Cerebellar nuclear complex (tissue), 1 donor: ENCODE measurements around the gene STAT1.
A peak's percentile ranks its signal among the peaks of the same experiment; 100 is the strongest.

ENCODE experiments used
- DNase-seq, 2 experiments: peaks; one replicate each; lab custom pipeline; 2025; lab: John Stamatoyannopoulos, UW

Gene STAT1

DNA sequence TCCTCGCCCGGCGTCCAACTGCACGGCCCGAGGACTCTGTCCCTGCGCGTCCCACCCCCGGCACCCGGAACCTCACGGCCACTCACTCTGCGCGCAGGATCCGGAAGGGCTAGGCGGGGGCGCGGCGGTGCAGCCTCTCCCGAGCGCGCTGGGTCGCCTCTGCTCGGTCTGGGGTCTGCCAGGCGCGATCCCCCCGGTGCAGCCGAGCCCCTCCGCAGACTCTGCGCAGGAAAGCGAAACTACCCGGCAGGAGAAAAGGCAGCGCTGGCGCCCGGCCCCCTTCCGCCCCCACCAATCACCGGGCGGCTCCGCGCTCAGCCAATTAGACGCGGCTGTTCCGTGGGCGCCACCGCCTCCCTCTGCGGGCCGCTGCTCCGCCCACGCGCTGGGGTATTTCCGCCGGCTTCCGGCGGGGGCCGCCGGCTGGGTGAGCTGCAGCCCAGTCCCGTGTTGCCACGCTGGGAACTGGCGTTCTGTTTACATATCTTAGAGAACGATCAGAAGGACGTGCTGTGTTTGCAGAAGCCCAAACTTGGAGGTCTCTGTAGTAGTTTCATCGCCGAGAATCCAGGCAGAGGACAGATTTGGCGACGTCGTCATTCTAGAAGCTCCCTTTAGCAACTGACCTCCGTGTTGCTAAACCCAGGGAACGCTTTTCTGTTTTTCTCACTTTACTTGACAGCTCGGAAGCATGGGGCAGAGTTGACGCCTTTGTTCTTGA is at the start of gene STAT1:
STAT1 (minus strand) TSS at position 240 of the 721 bp plus-strand sequence. CDS start 4,168 bp downstream, outside the sequence.
- DNase-seq = peak in 1 of 2 experiments; percentile 70

DNA sequence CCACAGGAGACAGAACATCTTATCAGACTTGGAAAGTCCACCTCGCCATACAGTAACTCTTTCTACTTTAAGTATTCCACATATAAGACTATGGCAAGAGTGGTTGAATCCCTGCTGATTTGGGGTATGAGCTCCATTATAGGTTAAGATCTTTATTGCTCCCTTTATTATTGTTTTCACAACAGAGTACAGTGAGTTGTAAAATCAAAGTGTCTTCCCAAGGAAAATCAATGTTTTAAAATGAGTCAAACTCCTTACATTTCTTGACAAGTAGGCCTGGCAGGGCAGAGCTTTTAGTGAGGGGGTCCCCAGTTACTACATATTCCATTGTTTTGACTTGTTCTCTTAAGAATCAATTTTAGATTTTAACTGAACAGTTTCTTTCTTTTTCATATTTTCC is 49.6 kb upstream of the STAT1 start:
- DNase-seq = no peak

DNA sequence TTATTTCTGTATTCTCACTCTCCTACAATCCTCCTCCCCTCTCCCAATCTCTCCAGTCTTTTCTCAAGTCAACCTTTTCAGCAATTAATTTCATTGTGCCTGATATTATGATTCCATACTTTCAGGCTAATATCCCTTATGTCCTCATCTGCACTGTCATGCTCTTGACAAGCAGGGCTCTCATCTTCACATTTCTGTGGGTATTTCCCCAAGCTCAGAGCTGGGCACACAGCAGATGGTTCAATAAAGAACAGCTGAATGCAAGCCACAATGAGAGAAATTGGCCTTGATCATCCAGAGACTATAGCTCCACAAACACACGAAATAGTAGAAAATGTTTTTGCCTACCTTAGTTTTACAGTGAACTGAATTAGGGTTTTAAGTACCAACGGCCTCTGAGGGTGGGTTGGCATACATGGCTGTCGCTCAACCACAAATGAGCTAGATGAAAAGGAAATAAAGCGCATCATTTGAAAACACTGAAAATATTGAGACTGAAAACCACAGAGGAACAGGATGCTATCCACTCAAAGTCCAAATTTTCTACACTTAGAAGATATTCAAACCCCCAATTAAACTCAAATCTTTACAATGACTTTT is 47.5 kb upstream of the STAT1 start:
- no peak for DNase-seq

DNA sequence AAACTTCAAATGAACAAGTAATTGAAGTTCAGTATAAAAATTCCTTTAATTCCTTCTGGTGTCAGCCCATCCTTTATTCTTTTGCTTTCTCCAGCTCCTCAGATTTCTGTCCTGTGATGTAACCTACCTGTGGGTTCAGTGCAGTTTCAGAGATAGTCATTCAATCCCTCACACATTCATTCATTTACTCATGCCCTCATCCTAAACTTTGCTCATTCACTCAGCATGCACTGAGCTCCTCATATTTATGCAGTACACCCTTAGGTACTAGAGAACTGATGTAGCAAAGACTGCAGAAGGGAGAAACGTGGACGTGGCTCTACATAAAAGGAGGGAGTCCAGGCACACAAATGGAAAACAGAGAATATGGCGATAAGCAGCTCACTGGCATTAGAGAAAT is 45.3 kb upstream of the STAT1 start:
- DNase-seq = no peak

DNA sequence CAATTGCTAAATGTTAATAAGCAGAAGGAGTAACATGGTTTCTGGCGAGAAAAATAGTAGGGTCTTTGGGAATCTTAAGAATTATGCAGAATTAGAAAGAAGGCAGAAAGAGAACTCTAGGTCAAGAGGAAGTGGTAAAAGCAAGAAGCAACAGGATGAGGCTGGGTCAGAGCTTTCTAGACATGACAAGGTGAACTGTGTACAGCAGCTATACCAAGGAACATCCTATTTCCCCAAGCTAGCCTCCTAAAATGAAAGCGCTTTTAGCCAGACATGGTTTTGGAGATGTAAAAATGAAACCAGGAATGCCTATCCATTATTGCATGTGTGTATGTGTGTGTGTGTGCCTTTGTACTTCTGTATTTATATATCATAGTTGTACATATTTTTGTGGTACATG is 42.3 kb upstream of the STAT1 start:
- no peak for DNase-seq

DNA sequence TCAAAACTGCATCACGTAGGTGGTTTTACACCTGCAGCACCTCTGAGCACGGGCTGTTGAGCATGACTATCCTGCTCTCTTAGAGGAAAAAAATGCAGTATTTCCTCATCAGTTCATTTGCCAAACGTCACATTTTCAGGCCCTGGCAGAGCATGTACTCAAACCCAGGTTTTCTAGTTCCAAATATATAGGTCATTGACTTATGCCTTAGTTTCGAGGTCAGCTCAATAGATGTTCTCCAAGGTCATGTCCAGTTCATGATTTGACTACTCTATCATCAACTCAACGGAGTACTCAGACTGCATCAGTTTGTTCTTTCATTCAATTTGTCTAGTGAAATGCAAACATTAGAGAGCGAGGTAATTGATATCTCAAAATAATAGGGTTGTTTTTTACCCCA is 39.3 kb upstream of the STAT1 start:
- no peak for DNase-seq

DNA sequence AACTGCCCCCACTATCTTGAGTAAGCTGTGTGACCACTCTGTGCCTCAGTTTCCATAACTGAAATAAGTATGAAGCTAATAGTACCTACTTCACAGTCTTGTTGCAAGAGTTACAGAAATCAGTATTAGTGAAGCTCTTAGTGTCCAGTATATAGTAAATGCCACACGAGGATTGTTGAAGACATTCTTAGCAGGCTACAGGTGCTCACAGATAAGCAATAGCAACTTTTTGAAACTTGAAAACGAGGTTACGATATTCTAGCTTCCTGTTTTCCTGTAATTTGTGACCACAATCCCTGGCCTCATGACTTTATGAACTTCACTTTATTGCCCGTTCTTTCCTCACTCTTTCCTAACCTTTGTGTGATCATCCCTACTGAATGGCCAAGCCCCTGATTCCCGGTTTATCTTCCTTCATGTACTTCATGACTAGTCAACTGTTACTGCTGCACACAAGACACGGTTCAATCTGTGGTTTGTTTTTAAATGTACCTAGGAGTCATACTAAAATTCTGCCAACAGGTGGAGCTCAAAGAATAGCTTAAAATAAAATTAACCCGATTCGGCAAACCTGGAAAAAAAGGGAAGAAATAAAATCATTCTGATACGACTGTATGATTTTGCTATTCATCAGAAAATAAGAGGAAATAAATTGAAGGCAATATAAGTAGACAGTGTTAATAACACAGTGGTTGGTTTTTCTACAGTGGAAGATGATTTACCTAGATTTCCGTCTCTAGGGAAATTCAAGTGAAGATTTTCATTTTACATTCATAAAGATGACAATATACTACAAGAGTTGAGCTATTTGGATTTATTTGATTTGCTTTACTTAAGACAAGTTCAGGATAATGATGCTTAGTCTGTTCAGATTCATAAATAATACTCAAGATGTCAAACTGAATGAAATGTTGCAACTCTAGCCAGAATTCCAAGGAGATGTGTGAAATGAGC is 38.1 kb upstream of the STAT1 start:
- no peak for DNase-seq

DNA sequence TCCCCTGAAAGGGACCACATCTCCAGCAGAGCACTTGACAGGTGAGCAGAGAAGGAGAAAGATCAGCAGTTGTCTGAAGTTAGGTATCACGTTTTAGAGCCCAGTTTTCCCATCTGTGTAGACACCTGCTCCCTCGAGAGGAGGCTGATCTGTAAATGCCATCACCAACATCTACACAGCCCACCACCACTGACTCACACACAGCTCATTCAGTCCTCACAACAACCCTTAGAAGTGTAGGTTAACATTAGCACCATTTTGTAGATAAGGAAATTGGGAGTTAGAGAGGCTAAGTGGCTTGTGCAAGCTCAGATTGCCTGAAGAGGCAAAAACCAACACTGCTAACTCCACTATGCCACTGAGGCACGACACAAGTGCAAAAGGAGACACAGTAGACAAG is 37.2 kb upstream of the STAT1 start:
- DNase-seq = no peak

DNA sequence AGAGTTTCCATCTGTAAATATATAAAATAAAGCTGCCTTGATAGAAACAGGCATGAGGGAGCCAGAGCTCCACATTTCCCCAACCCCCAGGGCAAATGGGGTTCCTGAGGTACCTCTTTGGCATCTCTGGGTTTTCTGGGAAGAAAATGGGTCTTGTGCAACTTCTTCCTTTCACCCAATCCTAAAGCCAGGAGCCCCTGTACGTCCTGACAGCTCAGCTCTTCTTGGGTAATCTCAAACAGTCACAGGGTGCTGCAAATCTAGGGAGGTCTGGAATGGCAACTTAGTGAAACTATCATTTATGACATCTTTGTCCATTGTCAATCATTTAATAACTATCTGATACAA is 36.6 kb upstream of the STAT1 start:
- DNase-seq = no peak

DNA sequence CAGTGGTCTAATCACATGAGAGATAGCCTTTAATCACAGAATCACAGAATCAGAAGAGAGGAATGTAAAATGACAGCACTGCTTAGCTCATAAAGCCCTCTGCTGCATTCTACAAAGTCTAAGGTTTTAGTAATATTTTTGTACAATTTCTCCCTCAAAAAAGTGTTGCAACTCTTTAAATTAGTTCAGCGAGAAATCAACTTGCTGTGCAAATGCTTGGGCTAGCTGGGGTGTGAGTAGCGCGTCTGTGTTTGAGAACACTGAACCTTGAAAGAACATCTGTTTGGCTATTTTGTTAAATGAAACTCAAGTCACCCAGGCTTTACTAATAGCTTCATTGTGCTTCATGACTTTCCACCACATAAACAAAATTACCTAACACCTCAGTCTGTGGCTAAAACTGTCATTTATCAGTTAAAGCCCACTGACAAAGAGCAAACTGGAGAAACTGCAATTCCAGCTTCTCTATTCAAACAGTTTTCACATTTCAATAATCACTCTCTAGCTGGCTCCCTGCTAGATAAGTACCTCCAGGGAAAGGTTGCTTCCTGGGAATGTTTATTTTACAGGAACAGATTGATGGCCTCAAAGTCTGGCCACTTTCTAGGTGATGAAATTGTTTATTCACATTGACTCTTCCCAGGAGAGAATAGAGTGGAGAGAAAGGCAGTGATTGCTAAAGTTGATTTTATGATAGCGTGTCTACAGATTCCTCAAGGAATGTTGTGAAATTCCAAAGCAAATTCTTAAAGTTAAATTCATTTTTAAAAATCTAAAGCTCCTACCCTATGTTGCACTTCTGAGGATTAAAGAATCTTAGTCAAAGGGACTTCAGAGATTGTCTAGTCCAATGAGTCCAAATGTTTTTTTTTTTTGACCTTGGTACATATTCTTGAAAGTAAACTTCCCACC is 36.0 kb upstream of the STAT1 start:
- no peak for DNase-seq

DNA sequence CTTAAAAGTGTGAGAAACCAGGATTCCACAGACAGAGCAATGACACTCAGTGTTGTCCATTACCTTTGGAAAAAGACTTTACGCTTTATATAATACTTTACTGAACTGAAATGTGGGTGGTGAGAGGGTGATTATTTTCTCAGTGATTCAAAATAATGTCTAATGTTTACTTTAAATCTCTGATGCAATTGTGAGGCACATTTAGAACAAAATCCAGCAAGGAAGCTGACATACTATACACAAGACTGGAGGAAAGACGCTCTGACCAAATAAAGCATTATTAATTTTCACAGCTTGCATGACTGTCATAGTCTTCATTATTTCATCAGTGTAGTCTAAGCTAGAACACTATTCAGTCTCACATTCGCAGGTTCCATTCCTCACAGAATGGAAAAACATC is 34.1 kb upstream of the STAT1 start:
- DNase-seq = no peak

DNA sequence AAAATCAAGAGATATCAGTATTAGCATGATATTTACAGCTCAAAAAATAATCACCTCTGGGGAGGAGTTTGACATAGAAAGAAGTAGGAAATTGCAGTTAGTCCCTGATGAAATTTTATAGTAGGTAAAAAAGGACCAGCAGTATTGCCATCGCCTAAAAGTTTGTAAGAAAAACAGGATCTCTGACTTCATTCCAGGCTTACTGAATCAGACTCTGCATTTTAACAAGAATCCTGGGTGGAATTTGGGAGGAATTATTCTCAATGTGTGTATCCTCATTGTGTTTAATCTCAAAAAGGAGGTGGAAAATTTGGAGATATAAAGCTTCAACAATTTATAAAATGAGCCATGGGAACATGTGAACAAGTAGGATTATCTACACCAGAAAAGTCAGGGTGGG is 31.2 kb upstream of the STAT1 start:
- DNase-seq = no peak

DNA sequence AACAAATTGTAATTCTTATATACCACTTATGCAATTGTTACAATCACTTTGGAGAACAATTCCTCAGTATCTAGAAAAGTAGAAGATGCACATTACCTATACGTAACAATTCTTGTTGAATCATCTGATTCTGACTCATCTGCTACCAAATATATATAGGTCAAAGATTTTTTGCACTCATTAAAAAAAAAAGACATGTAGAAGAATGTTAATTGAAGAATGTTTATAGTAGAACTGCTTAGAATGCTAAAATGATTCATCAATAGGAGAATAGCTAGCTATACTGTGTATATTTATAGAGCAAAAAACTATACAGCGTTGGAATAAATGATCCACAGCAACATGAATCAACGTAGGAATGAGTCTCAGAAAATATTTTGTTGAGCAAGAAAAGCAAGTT is 29.5 kb upstream of the STAT1 start:
- DNase-seq = no peak

DNA sequence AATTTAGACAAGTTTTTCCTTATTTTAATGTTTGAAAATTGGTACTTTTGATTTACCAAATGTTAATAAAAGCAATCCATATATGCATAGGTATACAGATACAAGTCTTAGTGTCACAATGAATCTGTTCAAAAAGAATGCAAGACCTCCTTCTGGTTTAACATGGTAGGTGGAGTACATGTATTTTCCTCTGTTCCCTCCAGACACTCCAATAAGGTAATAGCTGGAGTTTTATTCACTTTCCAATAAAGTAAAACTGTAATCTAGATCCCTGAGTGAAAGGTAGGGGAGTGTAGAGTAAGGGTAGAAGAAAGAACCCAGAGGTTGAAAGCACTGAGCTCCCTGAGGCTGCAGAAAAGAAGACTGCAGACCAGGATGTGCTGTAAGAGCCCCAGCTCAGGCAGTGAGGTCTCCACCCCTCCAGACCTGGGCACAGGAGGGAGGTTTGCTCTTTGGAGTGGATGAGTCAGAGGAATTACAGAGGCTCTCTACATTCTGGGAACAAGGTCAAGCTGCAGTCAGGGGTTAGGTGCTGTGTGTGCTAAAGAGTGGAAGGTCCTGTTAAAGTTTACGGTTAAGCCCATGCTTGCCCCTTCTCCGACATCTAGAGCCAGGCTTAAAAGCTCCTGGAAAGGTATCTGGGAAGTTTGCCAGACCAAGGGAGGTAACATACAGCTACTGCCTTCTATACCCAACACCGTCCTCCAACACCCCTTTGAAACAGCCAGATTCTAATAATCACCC is 27.6 kb upstream of the STAT1 start:
- no peak for DNase-seq

DNA sequence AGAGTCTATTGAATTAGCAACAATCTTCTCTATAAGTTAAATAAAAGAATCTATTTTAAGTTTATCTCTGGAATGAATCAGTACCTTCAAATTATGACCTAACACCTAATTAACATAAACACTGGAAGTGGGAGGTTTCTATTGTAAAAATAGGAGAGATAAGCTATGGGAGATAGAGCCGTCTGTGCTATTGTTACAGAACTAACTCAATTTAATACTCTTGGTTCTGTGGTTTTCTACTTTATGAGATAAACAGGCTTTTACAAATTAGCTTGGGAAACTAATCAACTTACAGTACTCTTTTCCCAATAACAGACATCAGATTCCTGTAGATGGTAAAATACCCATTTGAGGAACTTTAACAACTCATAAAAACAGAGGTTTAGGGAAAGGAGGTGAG is 25.6 kb upstream of the STAT1 start:
- no peak for DNase-seq

DNA sequence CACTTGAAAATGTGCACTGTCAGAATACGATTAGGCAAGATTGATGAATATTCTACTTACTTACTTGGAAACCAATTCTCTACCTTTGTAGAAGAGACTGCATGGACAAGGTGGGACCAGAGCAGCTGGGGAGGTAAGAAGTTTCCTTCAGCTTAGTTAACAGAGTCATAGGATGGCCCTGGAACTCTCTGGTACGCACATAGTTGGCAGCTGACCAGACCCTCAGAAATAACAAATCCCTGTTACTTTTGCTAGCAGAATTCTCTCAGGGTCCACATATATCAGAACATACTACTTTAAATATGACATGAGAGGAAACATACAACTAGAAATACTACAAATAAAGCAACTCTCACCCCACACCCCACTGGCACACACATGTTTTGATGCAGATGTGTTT is 24.8 kb upstream of the STAT1 start:
- no peak for DNase-seq

DNA sequence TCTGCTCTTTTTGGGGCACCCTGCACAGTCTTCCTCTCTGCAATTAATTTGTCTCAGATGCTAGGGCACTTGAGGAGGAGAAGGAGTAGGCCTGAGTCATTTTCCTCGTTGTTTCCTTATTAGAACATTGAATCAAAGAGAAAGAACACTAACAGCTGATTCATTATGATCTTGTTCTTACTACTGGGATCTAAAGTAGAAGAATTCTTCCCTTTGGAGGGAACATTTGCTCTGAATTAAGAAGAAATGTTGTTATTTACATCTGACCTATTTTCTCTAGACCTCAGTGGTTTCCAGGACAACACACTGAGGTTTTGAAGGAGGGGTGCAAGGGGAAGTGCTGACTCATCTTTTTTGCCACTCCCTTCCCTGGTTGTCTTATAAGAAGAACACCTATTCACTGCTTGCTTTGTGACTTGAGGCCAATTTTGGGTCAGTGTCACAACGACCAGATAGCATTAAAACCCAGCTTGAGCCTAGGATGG is 24.3 kb upstream of the STAT1 start:
- DNase-seq = no peak

DNA sequence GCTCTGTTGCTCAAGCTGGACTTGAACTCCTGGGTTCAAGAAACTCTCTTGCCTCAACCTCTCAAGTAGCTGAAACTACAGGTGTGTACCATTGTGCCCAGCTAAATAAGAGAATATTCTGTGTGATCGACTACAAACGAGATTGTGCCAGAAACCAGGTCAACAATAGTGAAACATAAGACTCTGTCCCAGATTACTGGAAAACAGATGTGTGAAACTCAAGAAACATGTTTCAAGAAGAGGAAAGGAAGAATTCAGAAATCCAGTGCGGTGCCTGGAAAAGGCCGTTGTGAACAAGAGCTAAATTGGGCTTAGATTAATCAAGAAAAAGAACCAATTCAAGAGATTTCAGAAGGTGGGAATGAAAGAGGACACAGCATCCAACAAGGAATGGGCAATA is 23.4 kb upstream of the STAT1 start:
- DNase-seq = no peak

DNA sequence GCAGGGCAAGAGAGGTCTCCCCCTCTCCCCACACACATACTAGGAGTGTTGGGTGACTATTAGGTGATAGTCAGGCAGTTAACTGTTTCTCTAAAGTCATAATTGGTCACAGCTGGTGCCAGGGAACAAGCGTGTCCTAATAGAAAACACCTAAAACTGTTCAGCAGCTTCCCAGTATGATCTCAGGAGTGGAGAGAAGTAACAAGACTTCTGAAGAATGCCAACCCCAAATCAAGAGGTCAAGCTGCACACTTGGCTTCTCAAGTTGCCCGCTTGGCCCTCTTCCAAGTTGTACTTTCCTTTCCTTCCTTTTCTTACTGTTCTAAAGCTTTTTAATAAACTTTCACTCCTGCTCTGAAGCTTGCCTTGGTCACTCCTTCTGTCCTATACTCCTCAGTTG is 22.4 kb upstream of the STAT1 start:
- no peak for DNase-seq

DNA sequence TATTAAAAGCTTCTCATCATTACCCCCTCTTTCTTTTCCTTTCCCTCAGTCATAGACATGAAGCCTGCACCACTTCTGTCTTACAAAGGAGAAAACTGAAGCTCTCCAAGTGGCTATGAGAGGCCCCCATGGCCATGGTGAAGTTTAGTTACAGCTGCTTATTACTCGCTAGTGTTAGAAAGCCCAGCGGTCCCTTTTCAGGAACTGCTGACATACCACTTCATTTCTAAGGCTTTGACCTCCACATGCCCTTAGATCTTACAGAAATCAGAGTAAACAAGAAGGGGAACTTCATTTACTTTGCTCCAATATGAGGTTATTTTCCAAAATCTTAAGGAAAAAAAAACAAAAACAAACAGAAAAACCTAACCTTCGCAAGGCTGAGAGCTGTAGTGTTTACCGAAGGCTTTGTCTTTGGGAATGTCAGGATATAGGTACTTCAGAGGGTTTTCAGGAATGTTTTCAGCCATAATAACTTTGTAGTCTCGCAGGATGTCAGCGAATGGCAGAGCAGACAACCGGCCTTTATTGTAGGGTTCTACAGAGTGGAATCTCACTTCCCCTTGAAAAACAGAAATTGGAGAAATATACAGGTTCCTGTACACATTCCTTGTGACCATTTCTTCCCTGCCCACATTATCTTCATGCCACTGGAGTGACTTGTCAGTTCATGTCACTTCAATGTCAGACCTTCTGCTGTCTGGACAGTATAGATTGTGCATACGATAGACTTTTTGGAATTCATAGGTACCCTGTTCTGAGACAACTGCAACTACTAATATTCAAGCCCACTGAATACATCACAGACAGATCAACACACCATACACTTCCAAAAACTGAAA is 18.8 kb upstream of the STAT1 start:
- DNase-seq = no peak
